DOHH2 (cell line): ENCODE results near the gene KARS1.

ENCODE experiments used
- EZH2phosphoT487 ChIP-seq: fragments of 200-600 bp; sonication (generic); IDR thresholded peaks from 2 replicates; pipeline ENCODE4 v1.6.1; 2017; ENCODE audit warnings: borderline replicate concordance, mild to moderate bottlenecking, antibody characterized with exemption, low read length, moderate library complexity, mixed read lengths
- TF ChIP-seq, protein P1 (sequence below): fragments of 200-600 bp; sonication (generic); IDR thresholded peaks from one replicate; pipeline ENCODE4 v1.5.1; 2014; ENCODE audit warnings: antibody characterized with exemption, mild to moderate bottlenecking, low read depth, low read length; ENCODE audit not compliant: poor library complexity, severe bottlenecking

DNA sequence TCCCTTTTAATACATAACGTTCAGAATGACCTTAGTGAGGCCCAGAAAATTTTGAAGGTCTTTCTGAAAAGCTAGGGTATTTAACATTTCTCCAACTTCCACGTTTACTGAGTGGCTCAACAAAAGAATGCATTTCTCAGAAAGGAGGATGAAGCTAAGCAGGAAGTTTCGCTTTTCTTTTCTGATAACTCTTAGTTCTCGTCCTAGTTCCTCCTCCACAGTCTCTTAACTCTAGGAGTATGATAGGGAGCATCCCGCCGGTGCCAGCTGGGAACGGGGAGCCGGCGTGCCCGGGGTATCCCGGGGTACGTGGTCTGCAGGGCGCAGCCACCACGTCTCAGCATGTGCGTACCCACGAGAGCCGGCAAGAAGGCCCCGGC, 363 bp downstream of the KARS1 start:
- TF ChIP-seq, protein P1, sequence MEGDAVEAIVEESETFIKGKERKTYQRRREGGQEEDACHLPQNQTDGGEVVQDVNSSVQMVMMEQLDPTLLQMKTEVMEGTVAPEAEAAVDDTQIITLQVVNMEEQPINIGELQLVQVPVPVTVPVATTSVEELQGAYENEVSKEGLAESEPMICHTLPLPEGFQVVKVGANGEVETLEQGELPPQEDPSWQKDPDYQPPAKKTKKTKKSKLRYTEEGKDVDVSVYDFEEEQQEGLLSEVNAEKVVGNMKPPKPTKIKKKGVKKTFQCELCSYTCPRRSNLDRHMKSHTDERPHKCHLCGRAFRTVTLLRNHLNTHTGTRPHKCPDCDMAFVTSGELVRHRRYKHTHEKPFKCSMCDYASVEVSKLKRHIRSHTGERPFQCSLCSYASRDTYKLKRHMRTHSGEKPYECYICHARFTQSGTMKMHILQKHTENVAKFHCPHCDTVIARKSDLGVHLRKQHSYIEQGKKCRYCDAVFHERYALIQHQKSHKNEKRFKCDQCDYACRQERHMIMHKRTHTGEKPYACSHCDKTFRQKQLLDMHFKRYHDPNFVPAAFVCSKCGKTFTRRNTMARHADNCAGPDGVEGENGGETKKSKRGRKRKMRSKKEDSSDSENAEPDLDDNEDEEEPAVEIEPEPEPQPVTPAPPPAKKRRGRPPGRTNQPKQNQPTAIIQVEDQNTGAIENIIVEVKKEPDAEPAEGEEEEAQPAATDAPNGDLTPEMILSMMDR, result no peak
- TF ChIP-seq EZH2phosphoT487, result no peak
